Daoy (cell line): ENCODE results near the gene AKR7A3. TPM values are rescaled to one million over a fixed set of nuclear protein-coding genes. Genes with fewer than 3 reads are reported as not detected.

Experiments
- DNase-seq: peaks from one replicate; pipeline ENCODE4 v3.0.0-alpha.2; 2015; ENCODE audit warnings: low read depth
- total RNA-seq: library from RNA; depleted of rRNA; stranded (reverse); fragments of >200 nt; shearing (Covaris generic); gene quantifications from 2 replicates; pipeline ENCODE4 v1.2.3, GENCODE V29; 2014; rRNA removed

Gene AKR7A3
- 0.40 and 0.77 TPM in 2 replicates for total RNA-seq

DNA sequence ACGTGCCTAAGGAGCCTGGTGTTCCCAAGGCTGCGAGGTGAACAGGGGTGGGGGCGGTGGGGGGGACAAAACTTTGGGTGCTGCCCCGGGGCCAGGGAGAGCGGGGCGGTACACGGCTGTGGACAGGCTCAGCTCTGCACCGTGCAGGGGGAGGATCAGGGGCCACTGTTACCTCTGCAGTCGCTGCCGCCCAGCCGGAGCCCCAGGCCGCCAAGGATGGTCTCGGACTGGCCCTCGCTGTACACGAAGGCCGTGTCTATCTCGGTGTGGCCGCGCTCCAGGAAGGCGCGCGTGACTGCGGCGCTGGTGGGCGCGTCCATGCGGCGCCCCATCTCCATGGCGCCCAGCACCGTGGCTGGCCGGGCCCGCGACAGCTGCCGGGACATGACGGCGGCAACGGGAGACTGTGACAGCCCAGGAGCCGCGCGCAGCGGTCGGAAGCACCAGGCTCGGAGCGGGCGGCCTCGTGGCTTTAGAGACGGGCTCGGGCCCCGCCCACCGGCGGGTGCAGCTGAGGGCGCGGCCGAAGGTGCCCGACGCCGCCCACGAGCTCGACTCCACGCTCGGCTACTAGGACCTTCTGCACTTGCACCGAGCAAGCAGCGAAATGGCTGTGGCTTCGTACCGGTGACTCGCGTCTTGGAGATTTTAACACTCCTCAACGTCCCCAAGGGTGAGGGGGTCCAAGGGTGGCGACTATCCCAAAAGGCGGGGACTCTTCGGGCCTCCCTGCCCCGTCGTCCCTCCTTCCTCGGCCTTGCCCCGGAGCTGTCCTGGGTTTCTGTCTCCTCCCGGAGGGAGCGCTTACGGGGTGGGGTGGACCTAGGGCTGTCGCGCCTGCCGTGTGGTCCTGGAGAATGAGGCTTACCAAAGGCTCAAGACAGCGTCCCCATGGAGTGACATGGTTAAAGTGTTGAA is at the start of gene AKR7A3:
Gene AKR7A3 (minus strand): TSS at position 447 of the 918 bp plus-strand sequence. CDS start 61 bp downstream, at position 386.
- peak; percentile 8 for DNase-seq

- DNase-seq, result no peak
Measured at GRCh38 chr1:19338323-19338762, 49.8 kb upstream of the AKR7A3 start.

DNA sequence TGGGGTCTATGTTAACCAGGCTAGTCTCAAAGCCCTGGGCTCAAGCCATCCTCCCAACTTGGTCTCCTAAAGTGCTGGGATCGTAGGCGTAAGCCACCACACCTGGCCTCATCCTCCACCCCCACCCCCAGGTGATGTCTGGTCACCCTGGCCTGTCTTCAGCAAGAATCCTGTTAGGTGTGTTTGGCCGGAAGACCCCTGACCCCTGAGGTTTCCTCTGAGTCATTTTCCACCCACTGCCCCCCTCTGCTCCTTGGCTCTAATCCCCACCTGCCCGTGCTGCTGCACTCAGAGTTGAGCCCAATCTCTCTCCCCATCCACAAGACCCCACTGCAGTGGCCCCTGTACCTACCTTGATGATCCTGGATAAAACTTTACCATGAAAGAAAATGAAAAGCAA is 48.7 kb upstream of the AKR7A3 start:
- DNase-seq, result no peak

- peak; percentile 71 for DNase-seq
Measured at GRCh38 chr1:19336543-19336942, 48.0 kb upstream of the AKR7A3 start.

DNA sequence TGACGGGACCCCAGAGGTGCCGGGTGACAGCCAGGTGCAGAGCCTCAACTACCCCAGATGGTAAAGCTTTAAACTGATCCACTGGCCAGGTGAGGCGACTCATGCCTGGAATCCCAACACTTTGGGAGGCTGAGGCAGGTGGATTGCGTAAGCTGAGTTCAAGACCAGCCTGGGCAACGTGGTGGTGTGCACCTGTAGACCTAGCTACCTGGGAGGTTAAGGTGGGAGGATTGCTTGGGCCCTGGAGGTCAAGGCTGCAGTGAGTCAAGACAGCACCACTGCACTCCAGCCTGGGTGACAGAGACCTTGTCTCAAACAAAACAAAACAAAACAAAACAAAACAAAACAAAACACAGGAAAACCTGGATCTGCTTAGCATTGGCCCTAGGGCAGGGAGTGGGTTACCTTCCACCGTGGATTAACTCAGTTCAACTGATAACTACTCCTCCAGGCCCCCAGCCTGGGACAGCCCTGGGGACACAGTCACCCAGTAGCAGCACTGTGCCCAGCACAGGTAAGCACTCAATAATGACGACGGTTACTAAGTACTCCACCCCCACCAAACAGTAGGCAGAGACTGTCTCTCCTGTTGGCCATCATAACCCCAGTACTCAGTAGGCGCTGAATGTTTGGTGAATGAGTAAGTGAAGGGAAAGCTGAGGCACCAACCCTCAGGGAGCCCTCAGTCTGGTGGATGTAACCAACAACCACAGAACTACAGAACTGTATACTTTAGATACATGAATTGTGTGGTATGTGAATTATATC is 45.2 kb upstream of the AKR7A3 start:
- no peak for DNase-seq

GRCh38 chr1:19332832-19333231 is 44.3 kb upstream of the AKR7A3 start:
- no peak for DNase-seq

GRCh38 chr1:19331262-19331878 is 42.8 kb upstream of the AKR7A3 start:
- no peak for DNase-seq

DNA sequence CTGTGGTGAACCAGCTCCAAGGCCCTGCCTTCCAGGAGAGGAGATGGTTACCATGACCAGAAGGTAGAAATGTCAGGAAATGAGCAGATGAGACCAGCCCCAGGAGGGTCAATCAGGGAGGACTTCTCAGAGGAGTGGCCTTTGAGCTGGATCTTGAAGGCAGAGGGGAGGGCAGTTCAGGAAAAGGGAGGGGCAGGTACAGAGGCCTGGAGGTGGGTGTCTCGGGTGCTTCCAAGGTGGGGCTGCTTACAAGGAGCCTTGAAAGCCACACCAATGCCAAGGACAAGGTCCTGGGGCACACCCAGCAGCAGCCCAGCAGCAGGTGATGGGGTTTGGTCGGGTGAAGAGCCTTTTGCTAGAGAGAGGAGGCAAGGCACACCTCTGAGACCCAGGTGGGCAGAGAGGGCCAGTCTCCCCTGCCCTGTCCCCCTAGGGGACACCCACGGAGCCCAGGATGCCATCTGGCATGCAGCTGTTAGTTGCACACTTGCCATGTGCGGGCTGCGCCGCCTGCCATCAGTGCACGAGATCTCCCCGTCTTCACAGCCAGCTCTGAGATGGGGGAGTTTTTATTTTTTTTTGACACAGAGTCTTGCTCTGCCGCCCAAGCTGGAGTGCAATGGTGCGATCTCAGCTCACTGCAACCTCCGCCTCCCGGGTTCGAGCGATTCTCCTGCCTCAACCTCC is 42.0 kb upstream of the AKR7A3 start:
- DNase-seq, result no peak

DNA sequence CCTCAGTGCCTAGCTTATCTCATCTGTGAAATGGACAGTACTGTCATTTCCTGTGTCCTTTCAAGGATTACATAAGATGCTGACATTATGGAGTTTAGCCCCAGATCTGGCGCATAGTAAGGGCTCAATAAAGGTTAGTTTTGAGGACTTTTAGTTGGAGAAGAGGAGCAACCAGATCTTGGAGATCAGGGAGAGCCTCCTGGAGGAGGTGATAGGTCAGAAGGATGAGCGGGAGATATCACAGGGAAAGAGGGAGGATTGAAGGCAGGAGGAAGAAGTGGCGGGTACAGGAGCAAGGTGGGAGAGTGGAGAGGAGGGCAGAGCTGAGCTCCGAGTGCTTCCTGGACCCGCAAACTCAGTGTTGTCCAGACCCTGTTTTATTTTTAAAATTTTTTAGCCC is 41.0 kb upstream of the AKR7A3 start:
- no peak for DNase-seq

DNA sequence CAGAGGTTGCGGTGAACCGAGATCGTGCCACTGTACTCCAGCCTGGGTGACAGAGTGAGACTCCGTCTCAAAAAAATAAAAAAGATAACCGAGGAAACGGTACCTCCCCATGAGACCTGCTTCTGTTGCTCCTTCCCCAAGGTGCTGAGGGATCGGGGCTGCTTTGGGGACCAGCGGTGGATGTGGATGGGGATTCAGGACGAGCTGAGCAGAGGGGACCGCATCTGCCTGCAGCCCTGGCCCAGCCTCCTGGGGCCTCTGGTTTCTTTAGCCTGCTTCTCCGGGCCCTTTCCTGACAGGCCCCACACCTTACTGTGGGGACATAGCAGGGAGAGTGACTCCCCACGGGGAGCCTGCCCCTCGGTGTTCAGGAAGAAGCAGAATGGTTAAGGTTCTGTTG is 40.6 kb upstream of the AKR7A3 start:
- DNase-seq, result no peak

GRCh38 chr1:19328486-19328885 is 39.9 kb upstream of the AKR7A3 start:
- DNase-seq, result no peak

DNA sequence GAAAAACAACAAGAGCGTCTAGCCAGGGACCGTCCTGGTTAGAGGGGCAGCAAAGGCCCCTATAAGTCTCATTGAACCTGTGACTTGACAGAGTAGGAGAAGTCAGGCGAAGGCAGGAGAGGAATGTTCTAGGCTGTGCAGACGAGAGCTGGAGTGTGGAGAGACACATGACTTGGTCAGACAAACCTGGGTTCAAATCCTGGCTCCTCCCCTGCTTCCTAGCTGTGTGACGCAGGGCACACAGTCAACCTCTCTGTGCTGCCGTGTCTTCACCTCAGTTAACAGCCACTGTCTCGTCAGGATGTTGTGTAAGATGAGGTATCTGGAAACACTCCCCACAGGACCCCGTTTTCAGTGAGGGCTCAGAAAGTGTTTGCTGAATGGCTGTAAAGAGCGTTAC is 39.2 kb upstream of the AKR7A3 start:
- no peak for DNase-seq

GRCh38 chr1:19327301-19327700 is 38.7 kb upstream of the AKR7A3 start:
- no peak for DNase-seq

DNA sequence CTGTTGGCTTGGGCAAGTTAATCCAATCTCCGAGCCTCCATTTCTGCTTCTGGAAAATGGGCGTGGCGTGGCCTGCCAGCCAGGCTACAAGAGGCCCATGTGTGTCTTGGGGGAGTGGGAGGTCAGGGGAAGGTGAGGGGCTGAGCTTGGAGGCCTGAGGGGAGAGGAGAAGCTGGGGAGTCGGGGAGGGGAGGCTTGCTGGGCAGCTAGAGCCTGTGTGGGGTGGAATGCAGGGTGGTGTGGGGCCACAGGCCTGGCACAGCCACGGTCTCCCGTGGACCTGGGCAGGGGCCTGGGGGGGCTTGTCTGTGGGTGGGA is 38.1 kb upstream of the AKR7A3 start:
- no peak for DNase-seq

GRCh38 chr1:19325958-19326747 is 37.6 kb upstream of the AKR7A3 start:
- no peak for DNase-seq

DNA sequence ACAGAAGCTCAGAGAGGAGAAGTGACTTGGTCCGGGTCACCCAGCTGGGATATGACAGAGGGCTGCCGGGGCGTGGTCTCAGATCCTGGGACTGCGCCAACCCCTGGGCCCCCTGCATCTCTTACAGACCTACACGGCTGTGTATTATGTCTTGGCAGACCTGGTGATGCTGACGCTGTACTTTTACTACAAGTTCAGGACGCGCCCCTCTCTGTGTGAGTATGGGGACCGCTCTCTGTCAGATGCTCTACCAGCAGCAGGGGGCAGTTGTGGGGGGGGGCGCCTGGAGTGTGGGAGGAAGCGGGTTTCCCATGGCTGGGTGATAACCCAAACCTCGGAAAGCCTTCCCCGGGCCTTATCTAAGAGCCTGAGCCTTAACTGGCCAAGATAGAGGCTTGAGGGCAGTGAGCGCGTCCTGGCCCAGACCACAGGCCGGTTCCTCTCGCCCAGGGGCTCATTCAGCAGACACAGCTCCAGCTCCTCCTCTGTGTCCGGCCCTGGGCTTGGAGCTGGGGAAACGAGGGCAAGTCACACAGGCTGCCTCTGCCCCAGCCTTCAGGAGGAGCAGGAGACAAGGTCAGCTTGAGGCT is 36.9 kb upstream of the AKR7A3 start:
- no peak for DNase-seq

DNA sequence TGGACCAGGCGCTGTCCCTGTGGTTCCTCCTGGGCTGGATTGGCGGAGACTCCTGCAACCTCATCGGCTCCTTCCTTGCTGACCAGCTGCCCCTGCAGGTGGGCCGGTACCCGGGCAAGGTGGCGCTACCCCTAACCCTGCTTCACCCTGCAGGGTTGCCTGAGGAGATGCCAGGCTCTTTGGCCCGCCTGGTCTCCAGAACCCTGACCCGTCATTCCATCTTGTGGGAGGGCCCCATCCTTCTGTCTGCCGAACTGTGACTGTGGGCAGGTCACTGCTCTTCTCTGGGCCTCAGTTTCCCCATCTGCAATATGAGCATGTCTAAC is 36.1 kb upstream of the AKR7A3 start:
- DNase-seq, result no peak

DNA sequence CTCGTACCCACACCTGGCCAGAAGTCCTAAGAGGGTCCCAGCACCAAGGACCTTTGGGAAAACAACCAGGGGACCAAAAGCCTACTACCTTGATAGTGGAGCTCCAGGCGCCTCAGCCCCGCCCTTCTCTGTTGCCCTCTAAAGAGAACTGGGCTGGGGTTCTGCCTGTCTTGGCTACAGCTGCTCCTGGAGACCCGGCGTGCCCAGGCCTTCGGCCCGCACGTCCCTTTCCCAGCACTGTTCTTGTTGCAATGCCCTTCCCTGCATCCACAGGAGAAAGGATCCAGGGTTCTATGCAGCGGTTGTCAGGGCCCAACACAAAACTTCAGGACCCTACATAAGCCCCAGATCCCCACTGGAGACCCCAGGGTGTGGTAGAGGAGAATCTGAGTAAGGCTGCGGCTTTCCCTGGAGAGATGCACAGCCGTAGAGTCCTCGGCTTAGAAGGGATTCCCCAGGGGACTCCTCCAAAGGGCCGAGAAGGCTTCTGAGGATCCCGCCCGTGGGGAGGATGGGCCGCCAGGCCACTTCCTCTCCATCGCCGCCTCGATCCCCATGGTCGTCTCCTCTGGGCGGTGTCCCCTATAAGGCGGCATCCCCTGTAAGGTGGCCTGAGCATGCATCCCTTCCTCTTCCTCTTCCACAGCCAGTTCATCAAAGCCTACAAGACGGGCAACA is 35.6 kb upstream of the AKR7A3 start:
- DNase-seq, result no peak

GRCh38 chr1:19322481-19322880 is 33.9 kb upstream of the AKR7A3 start:
- no peak for DNase-seq

GRCh38 chr1:19321071-19321470 is 32.5 kb upstream of the AKR7A3 start:
- DNase-seq, result no peak
